Lung (tissue), 12 donors: ENCODE results near the gene PRM3. TPM values are rescaled to one million over a fixed set of nuclear protein-coding genes. Genes with fewer than 3 reads are reported as not detected.

Experiments
- ATAC-seq: fragments of 200-7000 bp; cut with Tn5 transposase; one replicate; pipeline ENCODE4 v1.9.1; 2020; ENCODE audit warnings: moderate number of reproducible peaks; ENCODE audit not compliant: insufficient read depth, low FRiP score
- DNase-seq, 3 donors: peaks; one replicate each; pipeline ENCODE4 v3.0.0-alpha.2; 2013 to 2017
- H3K27ac ChIP-seq, 2 donors: one replicate each; pipeline ENCODE4 v1.5.1; 2013; ENCODE audit warnings: mild to moderate bottlenecking in 2 of 2, moderate library complexity in 2 of 2, control low read depth in 1 of 2, inconsistent platforms in 1 of 2, low read depth in 1 of 2, low read length in 1 of 2
- H3K27me3 ChIP-seq, 3 donors: one replicate each; pipeline ENCODE4 v1.5.1; 2013; ENCODE audit warnings: low read length in 2 of 3; ENCODE audit not compliant: control insufficient read depth in 3 of 3, insufficient read depth in 3 of 3
- H3K36me3 ChIP-seq, 4 donors: one replicate each; pipeline ENCODE4 v1.5.1; 2013; ENCODE audit warnings: low read length in 4 of 4, mild to moderate bottlenecking in 1 of 4, moderate library complexity in 1 of 4; ENCODE audit not compliant: control insufficient read depth in 4 of 4, insufficient read depth in 4 of 4
- H3K4me1 ChIP-seq, 5 donors: one replicate each; pipeline ENCODE4 v1.5.1; 2013; ENCODE audit warnings: low read length in 5 of 5, mild to moderate bottlenecking in 2 of 5, moderate library complexity in 1 of 5; ENCODE audit not compliant: control insufficient read depth in 5 of 5, insufficient read depth in 5 of 5
- H3K4me3 ChIP-seq: one replicate; pipeline ENCODE4 v1.5.1; 2013; ENCODE audit warnings: mild to moderate bottlenecking, control low read depth, moderate library complexity
- H3K9ac ChIP-seq, 2 donors: one replicate each; pipeline ENCODE4 v1.5.1; 2013; ENCODE audit warnings: low read length in 2 of 2, control low read depth in 1 of 2; ENCODE audit not compliant: insufficient read depth in 1 of 2
- H3K9me3 ChIP-seq, 4 donors: one replicate each; pipeline ENCODE4 v1.5.1; 2013; ENCODE audit warnings: low read length in 3 of 4, mild to moderate bottlenecking in 1 of 4, moderate library complexity in 1 of 4; ENCODE audit not compliant: control insufficient read depth in 4 of 4, insufficient read depth in 3 of 4
- WGBS, 2 donors: extraction: QIAGEN DNeasy Blood & Tissue Kit; methylation state at CpG; one replicate each; pipeline ENCODE4 v1.1.7; 2013; 5-methylcytosine and 5-hydroxymethylcytosine counted together
- polyA plus RNA-seq, 2 donors: library from polyadenylated mRNA; stranded (reverse); fragments of 200-250 nt; gene quantifications; one replicate each; pipeline ENCODE4 v1.2.1, GENCODE V29; 2013
- total RNA-seq, 2 donors: library from RNA; depleted of rRNA in 1 of 2; stranded (reverse); fragments of >200 nt in 1 of 2; gene quantifications; one replicate each; pipeline ENCODE4 v1.2.1, GENCODE V29; 2014 to 2021
- TF ChIP-seq, protein P1 (sequence below): IDR thresholded peaks from 2 replicates; pipeline ENCODE4 v1.5.1; 2012; ENCODE audit warnings: mild to moderate bottlenecking; ENCODE audit errors: control extremely low read depth, extremely low read depth
- donor health status: control.
- donor health status: control.
- donor health status: Bipolar disorder and iron deficiency.
- donor health status: healthy.
- donor health status: DM: yes; HTN: yes; CAD: no.

Gene PRM3
- total and polyA plus RNA-seq, 4 donors, result not detected

DNA sequence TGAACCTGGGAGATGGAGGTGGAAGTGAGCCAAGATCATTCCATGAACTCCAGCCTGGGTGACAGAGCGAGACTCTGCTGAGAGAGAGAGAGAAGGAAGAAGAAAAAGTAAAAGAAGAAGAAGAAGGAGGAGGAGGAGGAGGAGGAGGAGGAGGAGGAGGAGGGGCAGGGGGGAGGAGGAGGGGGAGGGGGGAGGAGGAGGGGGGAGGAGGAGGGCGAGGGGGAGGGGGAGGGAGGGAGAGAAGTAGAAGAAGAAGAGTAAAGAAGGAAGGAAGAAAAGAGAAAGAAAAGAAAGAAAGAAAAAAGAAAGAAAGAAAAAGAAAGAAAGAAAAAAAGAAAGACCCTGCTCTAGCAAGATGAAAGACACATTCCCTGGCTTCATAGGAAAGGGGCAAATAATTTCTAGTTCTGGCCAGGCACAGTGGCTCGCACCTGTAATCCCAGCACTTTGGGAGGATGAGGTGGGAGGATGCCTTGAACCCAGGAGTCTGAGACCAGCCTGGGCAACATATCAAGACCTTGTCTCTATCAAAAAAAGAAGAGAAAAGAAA lies 41.1 kb downstream of the PRM3 start:
- H3K4me3 ChIP-seq, result no peak overlapping the region
- H3K27me3 ChIP-seq, result no peaks in the 10 kb centered on the region
- no peak overlapping the region for H3K9ac ChIP-seq
- no peak for DNase-seq
- no peaks in the 10 kb centered on the region for H3K36me3 ChIP-seq
- no peak for ATAC-seq
- no peak overlapping the region for H3K27ac ChIP-seq
- WGBS, 2 donors, result 93 to 95% methylated on average over 1 to 2 of the region's 3 CpGs
- peaks cover 0 to 9% (median 0%) of the 10 kb centered on the region in 5 donors for H3K4me1 ChIP-seq
- TF ChIP-seq, protein P1, sequence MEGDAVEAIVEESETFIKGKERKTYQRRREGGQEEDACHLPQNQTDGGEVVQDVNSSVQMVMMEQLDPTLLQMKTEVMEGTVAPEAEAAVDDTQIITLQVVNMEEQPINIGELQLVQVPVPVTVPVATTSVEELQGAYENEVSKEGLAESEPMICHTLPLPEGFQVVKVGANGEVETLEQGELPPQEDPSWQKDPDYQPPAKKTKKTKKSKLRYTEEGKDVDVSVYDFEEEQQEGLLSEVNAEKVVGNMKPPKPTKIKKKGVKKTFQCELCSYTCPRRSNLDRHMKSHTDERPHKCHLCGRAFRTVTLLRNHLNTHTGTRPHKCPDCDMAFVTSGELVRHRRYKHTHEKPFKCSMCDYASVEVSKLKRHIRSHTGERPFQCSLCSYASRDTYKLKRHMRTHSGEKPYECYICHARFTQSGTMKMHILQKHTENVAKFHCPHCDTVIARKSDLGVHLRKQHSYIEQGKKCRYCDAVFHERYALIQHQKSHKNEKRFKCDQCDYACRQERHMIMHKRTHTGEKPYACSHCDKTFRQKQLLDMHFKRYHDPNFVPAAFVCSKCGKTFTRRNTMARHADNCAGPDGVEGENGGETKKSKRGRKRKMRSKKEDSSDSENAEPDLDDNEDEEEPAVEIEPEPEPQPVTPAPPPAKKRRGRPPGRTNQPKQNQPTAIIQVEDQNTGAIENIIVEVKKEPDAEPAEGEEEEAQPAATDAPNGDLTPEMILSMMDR, result no peak
- H3K9me3 ChIP-seq, result no peaks in the 10 kb centered on the region

DNA sequence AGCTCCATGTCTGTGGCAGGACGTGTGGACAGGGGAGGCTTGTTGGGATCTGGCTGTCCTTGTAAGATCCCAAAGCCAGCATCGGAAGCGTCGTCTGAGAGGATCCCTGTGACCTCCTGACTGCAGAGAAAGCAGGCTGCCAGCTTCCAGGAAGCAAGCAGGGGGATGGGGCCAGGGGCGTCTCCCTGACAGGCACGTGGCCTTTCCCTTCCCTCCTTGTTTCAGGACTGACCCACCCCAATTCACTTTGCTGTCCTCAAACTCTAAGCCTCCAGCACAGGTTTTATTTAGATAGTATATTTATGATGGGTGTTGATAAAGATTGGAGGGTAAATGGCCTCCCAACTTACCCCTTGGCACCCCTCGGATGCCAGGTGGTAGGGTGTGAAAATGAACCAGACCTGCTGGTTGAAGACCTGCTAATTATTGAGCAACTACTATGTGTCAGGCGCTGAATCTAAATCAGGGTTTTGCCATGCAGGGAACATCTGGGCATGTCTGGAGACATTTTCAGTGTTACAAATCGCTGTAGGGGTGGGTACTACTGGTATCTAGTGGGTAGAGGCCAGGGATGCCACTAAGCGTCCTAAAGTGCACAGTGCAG lies 42.0 kb downstream of the PRM3 start:
- no peak overlapping the region for H3K27ac ChIP-seq
- no peaks in the 10 kb centered on the region for H3K36me3 ChIP-seq
- peak in 2 of 3 donors; percentile 18 to 61 for DNase-seq
- H3K9me3 ChIP-seq, result no peaks in the 10 kb centered on the region
- TF ChIP-seq, protein P1, result no peak
- 82 to 86% methylated on average over 10 of the region's 10 CpGs for WGBS, 2 donors
- H3K27me3 ChIP-seq, result no peaks in the 10 kb centered on the region
- ATAC-seq, result no peak
- no peak overlapping the region for H3K4me3 ChIP-seq
- peaks cover 0 to 9% (median 0%) of the 10 kb centered on the region in 5 donors for H3K4me1 ChIP-seq
- H3K9ac ChIP-seq, result no peak overlapping the region

DNA sequence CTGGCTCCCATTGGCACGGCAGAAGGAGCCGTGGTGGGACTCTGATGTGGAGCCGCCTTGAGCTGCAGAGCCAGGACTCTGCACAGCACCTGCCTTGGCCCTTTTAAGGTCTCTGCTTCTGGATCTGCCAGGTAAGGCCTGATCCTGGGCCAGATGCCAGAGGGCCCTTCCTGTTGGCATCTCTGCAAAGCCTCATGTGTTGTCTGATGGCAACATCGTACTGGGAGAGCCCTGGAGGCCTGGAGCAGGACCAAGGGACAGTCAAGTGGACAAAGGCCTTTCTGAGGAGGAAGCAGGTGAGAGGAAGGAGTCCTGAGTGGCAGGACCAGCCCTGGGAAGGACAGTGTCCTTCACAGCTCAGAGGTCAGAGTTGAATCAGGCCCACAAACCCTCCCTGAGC lies 43.5 kb downstream of the PRM3 start:
- Histone ChIP-seq H3K36me3 (no peaks in the 10 kb centered on the region), H3K9ac (no peak overlapping the region), H3K9me3 (no peaks in the 10 kb centered on the region), H3K27ac (no peak overlapping the region), H3K4me1 (peaks cover 0 to 17% (median 0%) of the 10 kb centered on the region in 5 donors), H3K27me3 (no peaks in the 10 kb centered on the region), H3K4me3 (no peak overlapping the region)
- ATAC-seq (no peak), DNase-seq (no peak)
- TF ChIP-seq, protein P1, result no peak
- 79 to 81% methylated on average over 4 of the region's 4 CpGs for whole genome bisulfite sequencing, 2 donors

DNA sequence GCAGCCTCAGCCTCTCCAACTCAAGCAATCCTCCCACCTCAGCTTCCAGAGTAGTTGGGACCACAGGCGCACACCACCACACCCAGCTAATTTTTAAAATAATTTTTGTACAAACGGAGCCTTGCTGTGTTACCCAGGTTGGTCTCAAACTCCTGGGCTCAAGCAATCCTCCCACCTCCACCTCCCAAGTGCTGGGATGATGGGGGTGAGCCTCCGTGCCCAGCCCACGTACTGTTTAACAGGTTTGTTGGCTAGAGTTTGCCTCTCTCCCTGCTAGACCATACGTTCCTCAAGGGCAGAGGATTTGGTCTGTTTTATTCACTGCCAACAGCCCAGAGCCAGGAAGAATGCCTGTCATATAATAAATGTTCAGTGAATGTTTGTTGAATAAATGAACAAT lies 44.0 kb downstream of the PRM3 start:
- H3K36me3 ChIP-seq, result no peaks in the 10 kb centered on the region
- 89 to 95% methylated on average over 5 of the region's 5 CpGs for WGBS, 2 donors
- ATAC-seq (no peak), DNase-seq (no peak)
- H3K9me3 ChIP-seq, result no peaks in the 10 kb centered on the region
- H3K27ac ChIP-seq, result no peak overlapping the region
- TF ChIP-seq, protein P1, result no peak
- no peaks in the 10 kb centered on the region for H3K27me3 ChIP-seq
- no peak overlapping the region for H3K9ac ChIP-seq
- H3K4me1 ChIP-seq, result peaks cover 0 to 17% (median 0%) of the 10 kb centered on the region in 5 donors
- H3K4me3 ChIP-seq, result no peak overlapping the region
